Karpas-422 (cell line): ENCODE data around the gene ARPC4. TPM values are rescaled to one million over a fixed set of nuclear protein-coding genes. Genes with fewer than 3 reads are reported as not detected.
"Not testable (repeated sequence)": the region's sequence is repeated elsewhere in the genome, so short reads cannot be mapped to it uniquely, and the experiment has no call there.

Experiments
- DNase-seq: peaks from one replicate; pipeline ENCODE4 v3.0.0-alpha.2; 2015
- H2AFZ ChIP-seq: fragments of 200-600 bp; sonication (generic); 2 replicates; pipeline ENCODE4 v1.6.1; 2014; ENCODE audit warnings: antibody characterized with exemption, low read length, mixed read lengths
- H3K27ac ChIP-seq: fragments of 200-600 bp; sonication (generic); 2 replicates; pipeline ENCODE4 v1.5.1; 2014; ENCODE audit warnings: mild to moderate bottlenecking, low read length, moderate library complexity
- H3K27me3 ChIP-seq: fragments of 200-600 bp; sonication (generic); 2 replicates; pipeline ENCODE4 v1.6.1; 2014; ENCODE audit warnings: low read length, mixed read lengths
- H3K36me3 ChIP-seq: fragments of 200-600 bp; sonication (generic); 2 replicates; pipeline ENCODE4 v1.6.1; 2014; ENCODE audit warnings: low read length, mixed read lengths; ENCODE audit not compliant: insufficient read depth
- H3K4me1 ChIP-seq: fragments of 200-600 bp; sonication (generic); 2 replicates; pipeline ENCODE4 v1.6.1; 2014; ENCODE audit warnings: mild to moderate bottlenecking, low read length, mixed read lengths
- H3K4me2 ChIP-seq: fragments of 200-600 bp; sonication (generic); 2 replicates; pipeline ENCODE4 v1.6.1; 2014; ENCODE audit warnings: low read length, low read depth, mild to moderate bottlenecking; ENCODE audit not compliant: poor library complexity, severe bottlenecking
- H3K4me3 ChIP-seq: fragments of 200-600 bp; sonication (generic); 2 replicates; pipeline ENCODE4 v1.5.1; 2014; ENCODE audit warnings: mild to moderate bottlenecking, antibody characterized with exemption, low read length, mixed read lengths
- H3K79me2 ChIP-seq: fragments of 200-600 bp; sonication (generic); 2 replicates; pipeline ENCODE4 v1.6.1; 2014; ENCODE audit warnings: mild to moderate bottlenecking, low read length, mixed read lengths
- H3K9ac ChIP-seq: fragments of 200-600 bp; sonication (generic); 2 replicates; pipeline ENCODE4 v1.6.0; 2014; ENCODE audit warnings: low read length
- H3K9me2 ChIP-seq: fragments of 200-600 bp; sonication (generic), shearing (Covaris generic); replicated peaks from 2 replicates; pipeline ENCODE4 v1.6.0; 2014; ENCODE audit warnings: mild to moderate bottlenecking, low read length, moderate library complexity; ENCODE audit not compliant: insufficient read depth
- H3K9me3 ChIP-seq: fragments of 300-700, 200-600 bp; sonication (generic); 2 replicates; pipeline ENCODE4 v1.6.1; 2014; ENCODE audit warnings: low read length, mixed read lengths
- H4K20me1 ChIP-seq: fragments of 200-600 bp; sonication (generic); 2 replicates; pipeline ENCODE4 v1.6.1; 2014; ENCODE audit warnings: mild to moderate bottlenecking, antibody characterized with exemption, low read length, low read depth; ENCODE audit not compliant: insufficient read depth
- total RNA-seq: library from RNA; depleted of rRNA; stranded (reverse); fragments of >200 nt; shearing (Covaris generic); gene quantifications from 2 replicates; pipeline ENCODE4 v1.2.3, GENCODE V29; 2014; ENCODE audit warnings: low replicate concordance

ARPC4 gene
- total RNA-seq, 1 experiment from 2014 or later, result 102 TPM

- Histone ChIP-seq H3K27ac (peak overlapping the region; percentile 86), H3K4me3 (peak overlapping the region; percentile 84), H4K20me1 (no peaks in the 10 kb centered on the region), H3K9ac (peak overlapping the region; percentile 82), H3K9me2 (no peaks in the 10 kb centered on the region), H3K27me3 (no peaks in the 10 kb centered on the region), H3K79me2 (peaks cover 5% of the 10 kb centered on the region; the same call in 1 of the 2 replicates), H3K36me3 (no peaks in the 10 kb centered on the region), H3K4me2 (peak overlapping the region; percentile 81), H2AFZ (no peak overlapping the region), H3K4me1 (peaks cover 52% of the 10 kb centered on the region), H3K9me3 (no peaks in the 10 kb centered on the region)
- DNase-seq, result no peak
Measured at GRCh38 chr3:9765865-9766264, 27.0 kb upstream of the ARPC4 start.

DNA sequence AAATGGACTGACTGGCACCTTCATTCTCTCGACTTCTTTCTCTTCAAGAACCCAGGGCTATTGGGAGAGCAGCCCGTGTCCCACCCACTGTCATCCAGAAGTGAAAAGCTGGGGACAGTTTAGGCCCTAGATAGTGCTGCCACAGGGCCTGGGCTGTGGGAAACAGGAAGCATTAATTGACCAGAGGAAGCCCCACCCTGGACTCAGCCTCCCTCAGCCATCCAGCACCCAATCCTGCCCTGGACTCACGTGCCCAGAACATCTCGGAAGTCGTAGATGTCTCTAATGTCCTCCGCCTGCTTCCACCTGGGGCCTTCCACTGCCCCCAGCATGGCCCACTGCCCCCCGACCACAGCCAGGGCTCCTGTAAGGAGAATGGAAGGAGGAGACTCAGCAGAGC is 25.5 kb upstream of the ARPC4 start:
- H2AFZ ChIP-seq, result no peak overlapping the region
- H3K9me3 ChIP-seq, result no peaks in the 10 kb centered on the region
- H3K4me1 ChIP-seq, result peaks cover 52% of the 10 kb centered on the region
- H3K36me3 ChIP-seq, result no peaks in the 10 kb centered on the region
- peaks cover 5% of the 10 kb centered on the region; the same call in 1 of the 2 replicates for H3K79me2 ChIP-seq
- H3K27me3 ChIP-seq, result no peaks in the 10 kb centered on the region
- H3K9me2 ChIP-seq, result no peaks in the 10 kb centered on the region
- peak overlapping the region; percentile 82 for H3K9ac ChIP-seq
- H3K4me3 ChIP-seq, result peak overlapping the region; percentile 84; the same call in 1 of the 2 replicates
- H3K27ac ChIP-seq, result peak overlapping the region; percentile 86
- peak overlapping the region; percentile 81 for H3K4me2 ChIP-seq
- no peaks in the 10 kb centered on the region for H4K20me1 ChIP-seq
- DNase-seq, result no peak

- Histone ChIP-seq H3K79me2 (peaks cover 5% of the 10 kb centered on the region; the same call in 1 of the 2 replicates), H3K4me3 (peak overlapping the region; percentile 84), H3K36me3 (no peaks in the 10 kb centered on the region), H3K9ac (peak overlapping the region; percentile 82), H3K4me2 (peak overlapping the region; percentile 81), H2AFZ (no peak overlapping the region), H3K4me1 (peaks cover 52% of the 10 kb centered on the region), H3K27ac (peak overlapping the region; percentile 7), H4K20me1 (no peaks in the 10 kb centered on the region), H3K9me2 (no peaks in the 10 kb centered on the region), H3K9me3 (no peaks in the 10 kb centered on the region), H3K27me3 (no peaks in the 10 kb centered on the region)
- no peak for DNase-seq
Measured at GRCh38 chr3:9768141-9768775, 24.6 kb upstream of the ARPC4 start.

- H4K20me1 ChIP-seq, result no peaks in the 10 kb centered on the region
- peak overlapping the region; percentile 82 for H3K9ac ChIP-seq
- H2AFZ ChIP-seq, result peak overlapping the region; percentile 81; the same call in 1 of the 2 replicates
Measured at GRCh38 chr3:9769012-9769411, 23.9 kb upstream of the ARPC4 start.

DNA sequence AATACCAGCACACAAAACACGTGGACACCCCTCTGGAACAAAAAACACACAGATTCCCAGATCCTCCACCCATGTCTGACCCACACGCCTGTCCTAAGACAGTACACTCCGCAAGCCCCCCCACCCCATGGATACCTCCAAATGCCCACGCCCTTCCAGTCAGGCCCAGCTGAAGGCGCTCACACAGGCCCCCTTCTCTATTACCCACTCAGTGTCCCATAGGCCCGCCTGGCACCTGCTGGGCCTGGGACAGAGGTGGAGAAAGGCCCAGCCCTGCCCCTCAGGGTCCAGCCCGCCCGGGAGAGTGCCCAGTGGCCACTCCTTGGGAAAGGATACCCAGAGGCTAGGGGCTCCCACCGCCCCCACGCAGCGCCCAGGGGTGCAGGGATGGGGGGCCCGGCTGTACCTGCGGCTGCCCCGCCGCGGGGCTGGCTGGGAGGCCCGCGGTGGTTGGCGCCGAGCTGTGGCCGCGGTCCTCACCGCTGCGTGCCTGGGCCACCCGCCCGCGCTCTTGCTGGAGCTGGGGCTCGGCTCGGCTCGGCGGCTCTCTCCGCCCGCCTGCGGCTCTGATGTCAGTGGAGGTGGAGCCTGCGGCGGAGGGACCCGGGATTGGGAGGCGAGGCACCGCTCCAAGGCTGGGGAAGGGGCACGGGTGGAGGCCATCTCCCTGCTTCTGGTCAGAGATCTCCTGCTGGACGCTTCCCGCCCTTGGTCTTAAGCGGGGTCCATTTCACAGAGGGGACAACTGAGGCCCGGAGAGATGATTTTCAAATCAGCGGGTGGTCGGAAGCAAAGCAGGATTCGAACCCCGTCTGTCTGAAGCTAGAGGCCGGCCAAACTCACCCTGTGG is 23.2 kb upstream of the ARPC4 start, which contains the start of gene CAMK1:
TSS of gene CAMK1 (minus strand) at position 522 of the 850 bp plus-strand sequence. CDS start 2,198 bp downstream, outside the sequence.
- DNase-seq, result peak; percentile 84

More at GRCh38 chr3:9769012-9769411, 23.9 kb upstream of the ARPC4 start:
- H3K9me3 ChIP-seq, result no peaks in the 10 kb centered on the region
- no peaks in the 10 kb centered on the region for H3K27me3 ChIP-seq
- H3K27ac ChIP-seq, result no peak overlapping the region
- no peak for DNase-seq
- peak overlapping the region; percentile 84 for H3K4me3 ChIP-seq
- H3K4me1 ChIP-seq, result peaks cover 52% of the 10 kb centered on the region
- no peaks in the 10 kb centered on the region for H3K9me2 ChIP-seq
- peaks cover 5% of the 10 kb centered on the region; the same call in 1 of the 2 replicates for H3K79me2 ChIP-seq
- peak overlapping the region; percentile 81 for H3K4me2 ChIP-seq
- H3K36me3 ChIP-seq, result no peaks in the 10 kb centered on the region

GRCh38 chr3:9770276-9770812 is 22.5 kb upstream of the ARPC4 start:
- peak overlapping the region; percentile 82 for H3K9ac ChIP-seq

More for the DNA sequence above, 23.2 kb upstream of the ARPC4 start, which contains the start of gene CAMK1:
- Histone ChIP-seq H3K9me2 (no peaks in the 10 kb centered on the region), H3K4me1 (peaks cover 52% of the 10 kb centered on the region), H3K4me2 (peak within 1 kb of the TSS; percentile 81), H3K36me3 (no peaks in the 10 kb centered on the region), H3K79me2 (peaks cover 5% of the 10 kb centered on the region; the same call in 1 of the 2 replicates), H3K9ac (peak within 1 kb of the TSS; percentile 82), H3K4me3 (peak within 1 kb of the TSS; percentile 84), H3K27ac (no peak within 1 kb of the TSS), H3K27me3 (no peaks in the 10 kb centered on the region), H4K20me1 (no peaks in the 10 kb centered on the region), H2AFZ (peak within 1 kb of the TSS; percentile 81; the same call in 1 of the 2 replicates), H3K9me3 (no peaks in the 10 kb centered on the region)

GRCh38 chr3:9771007-9771406 is 21.9 kb upstream of the ARPC4 start:
- H3K27me3 ChIP-seq, H3K9me2 ChIP-seq, H3K4me2 ChIP-seq, H3K9ac ChIP-seq, H3K9me3 ChIP-seq, DNase-seq, H2AFZ ChIP-seq, H3K36me3 ChIP-seq, H3K4me3 ChIP-seq, H3K79me2 ChIP-seq, H4K20me1 ChIP-seq, H3K27ac ChIP-seq: not testable (repeated sequence)
- peaks cover 42% of the 10 kb centered on the region for H3K4me1 ChIP-seq

More at GRCh38 chr3:9770276-9770812, 22.5 kb upstream of the ARPC4 start:
- Histone ChIP-seq H3K79me2 (peaks cover 5% of the 10 kb centered on the region; the same call in 1 of the 2 replicates), H3K4me1 (peaks cover 49% of the 10 kb centered on the region), H3K4me2 (peak overlapping the region; percentile 81), H2AFZ (peak overlapping the region; percentile 81; the same call in 1 of the 2 replicates), H3K27ac (no peak overlapping the region), H4K20me1 (no peaks in the 10 kb centered on the region), H3K9me3 (no peaks in the 10 kb centered on the region), H3K4me3 (peak overlapping the region; percentile 84), H3K36me3 (no peaks in the 10 kb centered on the region), H3K27me3 (no peaks in the 10 kb centered on the region), H3K9me2 (no peaks in the 10 kb centered on the region)
- no peak for DNase-seq
